ENCODE measurements around the gene OR4S1. TPM values are rescaled to one million over a fixed set of nuclear protein-coding genes. Genes with fewer than 3 reads are reported as not detected.
"Not testable (repeated sequence)": the region's sequence is repeated elsewhere in the genome, so short reads cannot be mapped to it uniquely, and the experiment has no call there.

Gene OR4S1
- not detected for total RNA-seq

- Mint-ChIP-seq H3K9me3 (peaks cover 2% of the 10 kb centered on the region), H3K27me3 (no peaks in the 10 kb centered on the region), H3K4me3 (no peak within 1 kb of the TSS), H3K36me3 (no peaks in the 10 kb centered on the region), H3K4me1 (no peaks in the 10 kb centered on the region), H3K27ac (no peak within 1 kb of the TSS)
- DNase-seq, result no peak
Measured at GRCh38 chr11:48305923-48306322, at the start of gene OR4S1. Gene OR4S1, plus strand, starts transcription at chr11:48306223. Its CDS starts 0 bp downstream, at chr11:48306223.

GRCh38 chr11:48261600-48261999 lies 44.4 kb upstream of the OR4S1 start:
- no peaks in the 10 kb centered on the region for H3K9me3 Mint-ChIP-seq
- no peaks in the 10 kb centered on the region for H3K36me3 Mint-ChIP-seq
- DNase-seq, result no peak
- no peak overlapping the region for H3K4me3 Mint-ChIP-seq
- no peaks in the 10 kb centered on the region for H3K4me1 Mint-ChIP-seq
- no peak overlapping the region for H3K27ac Mint-ChIP-seq
- H3K27me3 Mint-ChIP-seq, result peaks cover 7% of the 10 kb centered on the region

- Mint-ChIP-seq H3K36me3 (no peaks in the 10 kb centered on the region), H3K27ac (no peak within 1 kb of the TSS), H3K4me1 (no peaks in the 10 kb centered on the region), H3K9me3 (no peaks in the 10 kb centered on the region), H3K4me3 (no peak within 1 kb of the TSS), H3K27me3 (no peaks in the 10 kb centered on the region)
- DNase-seq, result no peak
Measured at GRCh38 chr11:48263423-48263911, 42.6 kb upstream of the OR4S1 start, which contains the start of gene OR4X1. Gene OR4X1, plus strand, starts transcription at chr11:48263861. Its CDS starts 0 bp downstream, at chr11:48263861.

- no peaks in the 10 kb centered on the region for H3K36me3 Mint-ChIP-seq
- no peak overlapping the region for H3K4me3 Mint-ChIP-seq
- peaks cover 2% of the 10 kb centered on the region for H3K9me3 Mint-ChIP-seq
- H3K4me1 Mint-ChIP-seq, result no peaks in the 10 kb centered on the region
- H3K27ac Mint-ChIP-seq, result no peak overlapping the region
- DNase-seq, result no peak
- H3K27me3 Mint-ChIP-seq, result peaks cover 12% of the 10 kb centered on the region
Measured at GRCh38 chr11:48270621-48271020, 35.4 kb upstream of the OR4S1 start.

- no peak overlapping the region for H3K4me3 Mint-ChIP-seq
- H3K27ac Mint-ChIP-seq, result no peak overlapping the region
- DNase-seq, result no peak
- H3K4me1 Mint-ChIP-seq, result no peaks in the 10 kb centered on the region
- H3K27me3 Mint-ChIP-seq, result peaks cover 12% of the 10 kb centered on the region
- peaks cover 2% of the 10 kb centered on the region for H3K9me3 Mint-ChIP-seq
- no peaks in the 10 kb centered on the region for H3K36me3 Mint-ChIP-seq
Measured at GRCh38 chr11:48272606-48273005, 33.4 kb upstream of the OR4S1 start.

GRCh38 chr11:48307760-48308386 lies 1.9 kb downstream of the OR4S1 start:
- H3K4me3 Mint-ChIP-seq, result no peak overlapping the region
- no peaks in the 10 kb centered on the region for H3K4me1 Mint-ChIP-seq
- H3K27me3 Mint-ChIP-seq, result no peaks in the 10 kb centered on the region

GRCh38 chr11:48313590-48313989 lies 7.6 kb downstream of the OR4S1 start:
- not testable (repeated sequence) for H3K27me3 Mint-ChIP-seq, H3K4me3 Mint-ChIP-seq, H3K9me3 Mint-ChIP-seq, H3K27ac Mint-ChIP-seq, H3K4me1 Mint-ChIP-seq, H3K36me3 Mint-ChIP-seq, DNase-seq

More at GRCh38 chr11:48307760-48308386, 1.9 kb downstream of the OR4S1 start:
- no peaks in the 10 kb centered on the region for H3K36me3 Mint-ChIP-seq
- peak; percentile 52 for DNase-seq
- H3K9me3 Mint-ChIP-seq, result no peaks in the 10 kb centered on the region
- no peak overlapping the region for H3K27ac Mint-ChIP-seq

- not testable (repeated sequence) for H3K36me3 Mint-ChIP-seq, H3K4me3 Mint-ChIP-seq, H3K27ac Mint-ChIP-seq, H3K9me3 Mint-ChIP-seq, H3K4me1 Mint-ChIP-seq, H3K27me3 Mint-ChIP-seq, DNase-seq
Measured at GRCh38 chr11:48319813-48320212, 13.8 kb downstream of the OR4S1 start.

GRCh38 chr11:48324620-48325019 lies 18.6 kb downstream of the OR4S1 start, which contains the start of gene OR4C3:
Gene OR4C3, plus strand, starts transcription at chr11:48324920. Its CDS starts 102 bp downstream, at chr11:48325022.
- not testable (repeated sequence) for H3K4me3 Mint-ChIP-seq, H3K4me1 Mint-ChIP-seq, H3K27ac Mint-ChIP-seq, H3K9me3 Mint-ChIP-seq, DNase-seq, H3K36me3 Mint-ChIP-seq
- H3K27me3 Mint-ChIP-seq, result peaks cover 11% of the 10 kb centered on the region

- H3K27ac Mint-ChIP-seq, result no peak overlapping the region
- peaks cover 9% of the 10 kb centered on the region for H3K9me3 Mint-ChIP-seq
- H3K36me3 Mint-ChIP-seq, result no peaks in the 10 kb centered on the region
- H3K4me3 Mint-ChIP-seq, result no peak overlapping the region
- DNase-seq, result no peak
- no peaks in the 10 kb centered on the region for H3K27me3 Mint-ChIP-seq
- H3K4me1 Mint-ChIP-seq, result no peaks in the 10 kb centered on the region
Measured at GRCh38 chr11:48341466-48341865, 35.4 kb downstream of the OR4S1 start.

GRCh38 chr11:48342505-48342904 lies 36.5 kb downstream of the OR4S1 start:
- not testable (repeated sequence) for H3K36me3 Mint-ChIP-seq, H3K27me3 Mint-ChIP-seq, H3K27ac Mint-ChIP-seq, DNase-seq, H3K4me3 Mint-ChIP-seq, H3K4me1 Mint-ChIP-seq
- H3K9me3 Mint-ChIP-seq, result peaks cover 14% of the 10 kb centered on the region

GRCh38 chr11:48346286-48346685 lies 40.3 kb downstream of the OR4S1 start:
- peaks cover 20% of the 10 kb centered on the region for H3K9me3 Mint-ChIP-seq
- not testable (repeated sequence) for H3K27me3 Mint-ChIP-seq, H3K36me3 Mint-ChIP-seq, H3K4me3 Mint-ChIP-seq, H3K4me1 Mint-ChIP-seq, H3K27ac Mint-ChIP-seq, DNase-seq

GRCh38 chr11:48354013-48354412 lies 48.0 kb downstream of the OR4S1 start:
- no peak for DNase-seq
- H3K4me3 Mint-ChIP-seq, result no peak overlapping the region
- peaks cover 7% of the 10 kb centered on the region for H3K9me3 Mint-ChIP-seq
- no peaks in the 10 kb centered on the region for H3K4me1 Mint-ChIP-seq
- H3K27ac Mint-ChIP-seq, result no peak overlapping the region
- H3K27me3 Mint-ChIP-seq, result no peaks in the 10 kb centered on the region
- H3K36me3 Mint-ChIP-seq, result no peaks in the 10 kb centered on the region

GRCh38 chr11:48354677-48355076 lies 48.7 kb downstream of the OR4S1 start:
- Mint-ChIP-seq H3K9me3 (peaks cover 10% of the 10 kb centered on the region), H3K27ac (no peak overlapping the region), H3K4me3 (no peak overlapping the region), H3K4me1 (no peaks in the 10 kb centered on the region), H3K27me3 (no peaks in the 10 kb centered on the region), H3K36me3 (no peaks in the 10 kb centered on the region)
- no peak for DNase-seq

Data from activated naive CD8-positive, alpha-beta T cell treated with anti-CD3 and anti-CD28 coated beads for 36 hours (primary cell).